ENCODE measurements around the gene FN3KRP. TPM values are rescaled to one million over a fixed set of nuclear protein-coding genes. Genes with fewer than 3 reads are reported as not detected.

The FN3KRP gene
- total and polyA plus RNA-seq, 2 donors (not counting 1 experiment from before 2014, with no cell fraction given), result 16.8 to 44.2 TPM

DNA sequence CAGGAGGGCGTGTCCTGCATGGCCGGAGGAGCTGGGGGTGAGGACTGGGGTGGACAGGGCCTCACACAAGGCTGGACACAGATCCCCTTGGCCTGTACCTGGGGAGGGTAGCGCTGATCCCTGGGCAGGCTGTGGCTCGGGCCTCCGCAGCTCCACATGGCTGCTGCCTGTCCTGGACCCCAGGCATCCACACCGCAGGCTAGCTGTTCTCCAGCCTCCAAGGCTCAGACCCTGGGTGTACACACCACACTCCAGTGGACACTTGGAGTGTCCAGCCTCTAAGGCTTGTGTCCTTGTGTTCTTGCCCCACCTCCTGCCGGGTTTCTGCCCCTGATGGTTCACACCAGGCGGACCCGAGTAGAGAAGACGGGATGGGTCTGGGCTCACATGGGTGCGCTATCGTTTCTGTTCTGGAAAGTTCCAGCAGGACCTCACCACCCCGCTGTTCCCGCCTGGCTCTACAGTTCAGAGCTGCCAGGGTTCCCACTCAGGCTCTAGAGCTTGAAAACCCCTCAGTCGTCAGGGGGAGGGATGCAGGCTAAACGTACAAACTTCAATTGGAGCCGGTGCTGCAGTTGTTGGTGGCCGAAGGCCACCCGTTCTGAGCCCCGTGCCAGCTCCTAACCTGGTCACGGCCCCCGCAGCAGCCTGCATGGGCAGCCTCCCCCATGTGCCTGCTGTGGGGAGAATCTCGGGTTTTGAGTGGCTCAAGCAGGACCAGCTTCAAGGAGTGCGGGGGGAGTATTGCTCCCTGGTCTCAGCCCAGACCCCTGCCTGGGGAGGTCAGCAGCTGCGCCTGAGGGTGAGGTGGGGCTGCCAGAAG lies 6.6 kb upstream of the FN3KRP start:
- ChIA-PET CTCF (no interaction called here), POLR2A (no interaction called here)
- H3K4me1 ChIP-seq (ENCODE audit: control insufficient read depth in 2 of 2, insufficient read depth in 2 of 2, low read length in 2 of 2), result peaks cover 3 to 20% of the 10 kb centered on the region in 2 donors
- ATAC-seq (ENCODE audit: low read depth) (no peak), DNase-seq (no peak)
- no peaks in the 10 kb centered on the region for H3K36me3 ChIP-seq (replicated peaks in 1 of 2; ENCODE audit: control extremely low read depth in 1 of 2, control insufficient read depth in 1 of 2, extremely low read depth in 1 of 2, insufficient read depth in 2 of 2, low read length in 1 of 2)
- no peaks in the 10 kb centered on the region for H3K27me3 ChIP-seq (replicated peaks in 1 of 4; ENCODE audit: control extremely low read depth in 1 of 4, control insufficient read depth in 3 of 4, insufficient read depth in 4 of 4, low read length in 3 of 4)
- H3K79me2 ChIP-seq (ENCODE audit: control insufficient read depth, insufficient read depth, low read length), result no peaks in the 10 kb centered on the region
- intact Hi-C loops (cut with micrococcal nuclease), result no loop called here
- no peaks in the 10 kb centered on the region for H4K20me1 ChIP-seq (ENCODE audit: control insufficient read depth, insufficient read depth, low read length, poor library complexity, severe bottlenecking)
- Mint-ChIP-seq H3K4me3 (no peak overlapping the region), H3K27ac (no peak overlapping the region), H3K4me1 (peaks cover 9% of the 10 kb centered on the region), H3K9me3 (ENCODE audit: insufficient read depth) (no peaks in the 10 kb centered on the region), H3K27me3 (no peaks in the 10 kb centered on the region)
- H3K9me3 ChIP-seq (ENCODE audit: control extremely low read depth in 1 of 3, control insufficient read depth in 2 of 3, insufficient read depth in 1 of 3, low read length in 2 of 3), result no peaks in the 10 kb centered on the region
- WGBS (ENCODE audit: insufficient coverage), result 93% methylated on average over 25 of the region's 25 CpGs
- H3K9ac ChIP-seq (ENCODE audit: low read length), result no peak overlapping the region
- no peak overlapping the region for H3K4me3 ChIP-seq (ENCODE audit: control extremely low read depth in 1 of 5, extremely low read depth in 1 of 5, insufficient read depth in 1 of 5, low read depth in 2 of 5, low read length in 4 of 5)
- H3K4me2 ChIP-seq (replicated peaks; ENCODE audit: low read depth, low read length, poor library complexity, severe bottlenecking), result no peak overlapping the region
- TF ChIP-seq CTCF (IDR thresholded peaks at IDR 0.05) (no peak), EZH2 (IDR thresholded peaks at IDR 0.05; ENCODE audit: borderline replicate concordance, insufficient read depth, low read depth, low read length, poor library complexity, severe bottlenecking) (no peak)
- no peak overlapping the region for H3K27ac ChIP-seq (ENCODE audit: low read length in 2 of 2)
- H2AFZ ChIP-seq (ENCODE audit: insufficient read depth, low read depth, low read length, poor library complexity, severe bottlenecking), result no peak overlapping the region

GRCh38 chr17:82710499-82711232 lies 5.8 kb upstream of the FN3KRP start:
- no peaks in the 10 kb centered on the region for H3K27me3 ChIP-seq (replicated peaks in 1 of 4; ENCODE audit: control extremely low read depth in 1 of 4, control insufficient read depth in 3 of 4, insufficient read depth in 4 of 4, low read length in 3 of 4)
- intact Hi-C loops (cut with micrococcal nuclease), result no loop called here
- no peak overlapping the region for H2AFZ ChIP-seq (ENCODE audit: insufficient read depth, low read depth, low read length, poor library complexity, severe bottlenecking)
- no peak overlapping the region for H3K4me3 Mint-ChIP-seq
- DNase-seq (no peak), ATAC-seq (ENCODE audit: low read depth) (no peak)
- H4K20me1 ChIP-seq (ENCODE audit: control insufficient read depth, insufficient read depth, low read length, poor library complexity, severe bottlenecking), result no peaks in the 10 kb centered on the region
- no peak overlapping the region for H3K27ac ChIP-seq (ENCODE audit: low read length in 2 of 2)
- no peak overlapping the region for H3K27ac Mint-ChIP-seq
- CTCF ChIA-PET, result no interaction called here
- peaks cover 3 to 22% of the 10 kb centered on the region in 2 donors for H3K4me1 ChIP-seq (ENCODE audit: control insufficient read depth in 2 of 2, insufficient read depth in 2 of 2, low read length in 2 of 2)
- POLR2A ChIA-PET, result no interaction called here
- no peak overlapping the region for H3K4me2 ChIP-seq (replicated peaks; ENCODE audit: low read depth, low read length, poor library complexity, severe bottlenecking)
- no peaks in the 10 kb centered on the region for H3K79me2 ChIP-seq (ENCODE audit: control insufficient read depth, insufficient read depth, low read length)
- TF ChIP-seq CTCF (IDR thresholded peaks at IDR 0.05) (no peak), EZH2 (IDR thresholded peaks at IDR 0.05; ENCODE audit: borderline replicate concordance, insufficient read depth, low read depth, low read length, poor library complexity, severe bottlenecking) (no peak)
- no peaks in the 10 kb centered on the region for H3K36me3 ChIP-seq (replicated peaks in 1 of 2; ENCODE audit: control extremely low read depth in 1 of 2, control insufficient read depth in 1 of 2, extremely low read depth in 1 of 2, insufficient read depth in 2 of 2, low read length in 1 of 2)
- no peak overlapping the region for H3K4me3 ChIP-seq (ENCODE audit: control extremely low read depth in 1 of 5, extremely low read depth in 1 of 5, insufficient read depth in 1 of 5, low read depth in 2 of 5, low read length in 4 of 5)
- H3K27me3 Mint-ChIP-seq, result no peaks in the 10 kb centered on the region
- WGBS (ENCODE audit: insufficient coverage), result 77% methylated on average over 24 of the region's 29 CpGs
- H3K9me3 ChIP-seq (ENCODE audit: control extremely low read depth in 1 of 3, control insufficient read depth in 2 of 3, insufficient read depth in 1 of 3, low read length in 2 of 3), result no peaks in the 10 kb centered on the region
- no peak overlapping the region for H3K9ac ChIP-seq (ENCODE audit: low read length)
- no peaks in the 10 kb centered on the region for H3K9me3 Mint-ChIP-seq (ENCODE audit: insufficient read depth)
- peaks cover 10% of the 10 kb centered on the region for H3K4me1 Mint-ChIP-seq
